RWPE2 (cell line): ENCODE measurements around the gene MAP4.

ENCODE experiments used
- ATAC-seq: fragments of 200-7000 bp; cut with Tn5 transposase; 3 replicates; pipeline ENCODE4 v1.9.1; 2021; ENCODE audit warnings: low read depth
- DNase-seq: peaks from one replicate; pipeline ENCODE4 v3.0.0-alpha.2; 2020; ENCODE audit warnings: low spot score
- H3K27ac ChIP-seq: fragments of 450-650 bp; 2 replicates; pipeline ENCODE4 v1.5.1; 2017; ENCODE audit warnings: mild to moderate bottlenecking; ENCODE audit not compliant: poor library complexity, severe bottlenecking
- H3K27me3 ChIP-seq: fragments of 250-450 bp; sonication (Bioruptor Pico); 2 replicates; pipeline ENCODE4 v1.5.1; 2021; ENCODE audit warnings: mild to moderate bottlenecking, moderate library complexity; ENCODE audit not compliant: insufficient read depth, poor library complexity, severe bottlenecking
- H3K36me3 ChIP-seq: fragments of 250-450 bp; sonication (Bioruptor Pico); 2 replicates; pipeline ENCODE4 v1.5.1; 2020; ENCODE audit warnings: low read depth, mild to moderate bottlenecking, moderate library complexity
- H3K4me1 ChIP-seq: fragments of 250-450 bp; sonication (Bioruptor Pico); 2 replicates; pipeline ENCODE4 v1.5.1; 2021; ENCODE audit warnings: mild to moderate bottlenecking, moderate library complexity; ENCODE audit not compliant: insufficient read depth, poor library complexity, severe bottlenecking
- H3K4me3 ChIP-seq: fragments of 250-450 bp; sonication (Bioruptor Pico); 2 replicates; pipeline ENCODE4 v1.5.1; 2021; ENCODE audit warnings: mild to moderate bottlenecking, moderate library complexity; ENCODE audit not compliant: severe bottlenecking
- H3K9me3 ChIP-seq: fragments of 250-450 bp; sonication (Bioruptor Pico); 2 replicates; pipeline ENCODE4 v1.5.1; 2021; ENCODE audit warnings: mild to moderate bottlenecking, moderate library complexity; ENCODE audit not compliant: severe bottlenecking
- CTCF ChIP-seq: fragments of 450-650 bp; IDR thresholded peaks from one replicate; pipeline ENCODE4 v1.5.1; 2017; ENCODE audit warnings: mild to moderate bottlenecking, moderate library complexity; ENCODE audit not compliant: poor library complexity, severe bottlenecking

MAP4 gene

GRCh38 chr3:47930979-47931378 is 85.2 kb downstream of the MAP4 start:
- Histone ChIP-seq H3K27ac (no peak overlapping the region), H3K4me3 (no peak overlapping the region), H3K36me3 (peaks cover 33% of the 10 kb centered on the region), H3K4me1 (no peaks in the 10 kb centered on the region), H3K27me3 (no peaks in the 10 kb centered on the region), H3K9me3 (no peaks in the 10 kb centered on the region)
- ATAC-seq (no peak), DNase-seq (no peak)
- no peak for TF ChIP-seq CTCF

DNA sequence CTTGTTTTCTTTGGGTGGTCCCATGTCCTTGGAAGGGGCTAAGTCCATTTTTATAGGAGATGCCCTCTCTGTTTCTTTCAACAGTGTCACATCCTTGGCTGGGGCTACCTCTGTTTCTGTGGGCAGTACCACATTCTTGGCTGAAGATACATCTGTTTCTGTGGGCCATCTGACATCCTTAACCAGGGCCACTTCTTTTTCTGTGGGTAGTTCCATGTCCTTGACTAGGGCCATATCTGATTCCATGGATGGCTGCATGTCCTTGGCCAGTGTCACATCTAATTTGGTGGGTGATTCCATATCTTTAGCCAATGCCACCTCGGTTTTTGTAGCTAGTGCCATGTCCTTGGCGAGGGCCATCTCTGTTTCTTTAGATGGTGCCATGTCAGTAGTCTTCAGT is 99.5 kb downstream of the MAP4 start:
- no peak overlapping the region for H3K4me3 ChIP-seq
- no peak for DNase-seq
- no peaks in the 10 kb centered on the region for H3K4me1 ChIP-seq
- TF ChIP-seq CTCF = no peak
- no peaks in the 10 kb centered on the region for H3K9me3 ChIP-seq
- no peak for ATAC-seq
- H3K27ac ChIP-seq = no peak overlapping the region
- peaks cover 82% of the 10 kb centered on the region for H3K36me3 ChIP-seq
- no peaks in the 10 kb centered on the region for H3K27me3 ChIP-seq

- Histone ChIP-seq H3K4me1 (peaks cover 4% of the 10 kb centered on the region), H3K36me3 (peaks cover 82% of the 10 kb centered on the region), H3K27ac (no peak overlapping the region), H3K27me3 (no peaks in the 10 kb centered on the region), H3K9me3 (no peaks in the 10 kb centered on the region), H3K4me3 (no peak overlapping the region)
- no peak for TF ChIP-seq CTCF
- DNase-seq (no peak), ATAC-seq (no peak)
Observed at GRCh38 chr3:47916201-47916600, 100.0 kb downstream of the MAP4 start.

DNA sequence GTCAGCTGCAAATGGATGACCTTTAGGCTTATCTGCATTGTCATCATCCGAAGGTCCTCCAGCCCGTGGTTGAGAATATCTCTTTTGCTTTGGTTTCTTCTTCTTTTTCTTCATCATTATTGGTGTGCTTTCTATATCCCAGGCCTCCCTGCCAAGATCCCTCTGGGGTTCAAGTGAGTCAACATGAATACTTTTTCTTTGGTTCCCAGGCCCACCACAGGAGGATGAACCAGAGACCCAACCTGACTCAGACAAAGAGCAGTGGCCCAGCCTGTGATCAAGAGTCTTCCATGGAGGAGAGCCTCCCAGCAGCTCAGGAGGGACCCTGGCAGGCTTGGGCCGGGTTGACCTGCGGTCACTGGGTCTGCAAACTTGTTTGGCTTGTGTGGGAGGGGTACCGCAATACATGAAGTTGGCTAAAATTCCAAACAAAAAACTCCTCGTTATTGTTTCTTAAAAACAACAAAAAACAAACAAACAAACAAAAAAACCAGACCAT is 104.2 kb downstream of the MAP4 start:
- H3K27me3 ChIP-seq = no peaks in the 10 kb centered on the region
- H3K36me3 ChIP-seq = peaks cover 74% of the 10 kb centered on the region
- TF ChIP-seq CTCF = no peak
- DNase-seq (no peak), ATAC-seq (no peak)
- H3K9me3 ChIP-seq = no peaks in the 10 kb centered on the region
- H3K27ac ChIP-seq = no peak overlapping the region
- H3K4me1 ChIP-seq = peaks cover 6% of the 10 kb centered on the region
- no peak overlapping the region for H3K4me3 ChIP-seq

DNA sequence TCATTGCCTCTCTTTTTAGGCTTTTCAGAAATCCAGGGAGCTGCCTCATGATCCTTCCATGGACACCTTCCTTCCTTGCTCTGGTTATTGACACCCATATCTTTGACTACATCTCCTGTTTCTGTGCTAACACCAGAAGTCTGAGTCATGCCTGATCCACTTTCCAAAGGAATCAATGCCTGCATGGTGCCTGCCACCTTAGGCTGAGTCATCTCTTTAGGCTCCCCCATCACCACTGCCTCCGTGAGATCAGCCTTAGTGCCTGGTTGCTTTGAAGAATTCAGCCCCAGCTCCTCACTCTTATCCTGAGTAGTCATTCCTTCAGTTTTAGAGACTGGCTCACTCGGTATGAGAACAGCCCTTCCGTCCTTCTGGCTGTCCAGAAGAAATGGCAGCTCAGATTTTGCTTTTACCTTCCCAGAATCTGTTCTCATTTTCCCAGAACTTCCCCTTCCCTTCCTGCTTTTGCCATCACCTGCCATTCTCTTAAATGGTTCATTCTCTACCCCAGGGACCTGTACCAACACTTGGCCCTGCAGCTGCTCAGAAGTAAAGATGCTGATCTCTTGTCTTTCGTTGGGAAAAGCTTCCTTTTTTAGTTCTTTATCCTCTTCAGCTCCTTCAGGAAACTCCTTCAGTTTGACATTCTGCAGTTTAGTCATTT is 105.3 kb downstream of the MAP4 start:
- no peaks in the 10 kb centered on the region for H3K9me3 ChIP-seq
- ATAC-seq (peak; percentile 99), DNase-seq (peak; percentile 58)
- H3K27me3 ChIP-seq = no peaks in the 10 kb centered on the region
- no peak overlapping the region for H3K4me3 ChIP-seq
- H3K27ac ChIP-seq = peak overlapping the region; percentile 3
- peaks cover 6% of the 10 kb centered on the region for H3K4me1 ChIP-seq
- no peak for TF ChIP-seq CTCF
- H3K36me3 ChIP-seq = peaks cover 70% of the 10 kb centered on the region
